DND-41 (cell line): ENCODE results near the gene GYPA.
"Not testable (repeated sequence)": the region's sequence is repeated elsewhere in the genome, so short reads cannot be mapped to it uniquely, and the experiment has no call there.

Source experiments
- CTCF ChIP-seq: IDR thresholded peaks from 2 replicates; pipeline ENCODE4 v1.5.1; 2012; ENCODE audit warnings: borderline replicate concordance, low read length, moderate library complexity, mild to moderate bottlenecking; ENCODE audit not compliant: poor library complexity, severe bottlenecking; ENCODE audit errors: extremely low read depth
- EZH2 ChIP-seq: IDR thresholded peaks from 3 replicates; pipeline ENCODE4 v1.6.1; 2012; ENCODE audit warnings: borderline replicate concordance, low read depth, mild to moderate bottlenecking, moderate library complexity, low read length, inconsistent platforms; ENCODE audit not compliant: severe bottlenecking

- not testable (repeated sequence) for TF ChIP-seq CTCF, EZH2
Observed at GRCh38 chr4:144080135-144080534, 60.4 kb downstream of the GYPA start.
